ENCODE measurements around the gene PHLPP1. TPM values are rescaled to one million over a fixed set of nuclear protein-coding genes. Genes with fewer than 3 reads are reported as not detected.

Gene PHLPP1
- total and polyA plus RNA-seq, 9 donors = 6.3 to 11.3 (median 9.8) TPM

- Histone ChIP-seq H3K27ac (ENCODE audit: low read length) (peak overlapping the region; percentile 67), H3K9me3 (replicated peaks; ENCODE audit: control insufficient read depth, low read depth, low read length) (no peaks in the 10 kb centered on the region), H3K4me1 (ENCODE audit: control insufficient read depth, insufficient read depth, low read length) (peaks cover 3% of the 10 kb centered on the region), H3K4me3 (ENCODE audit: low read length) (peak overlapping the region; percentile 68), H3K27me3 (ENCODE audit: control insufficient read depth, insufficient read depth, low read length) (no peaks in the 10 kb centered on the region), H3K36me3 (ENCODE audit: control insufficient read depth, insufficient read depth, low read length) (no peaks in the 10 kb centered on the region)
- under 1% methylated on average over 65 of the region's 68 CpGs for WGBS (ENCODE audit: insufficient coverage)
- peak; percentile 71 for DNase-seq
Measured at GRCh38 chr18:62716619-62717168, 1.4 kb downstream of the PHLPP1 start.

DNA sequence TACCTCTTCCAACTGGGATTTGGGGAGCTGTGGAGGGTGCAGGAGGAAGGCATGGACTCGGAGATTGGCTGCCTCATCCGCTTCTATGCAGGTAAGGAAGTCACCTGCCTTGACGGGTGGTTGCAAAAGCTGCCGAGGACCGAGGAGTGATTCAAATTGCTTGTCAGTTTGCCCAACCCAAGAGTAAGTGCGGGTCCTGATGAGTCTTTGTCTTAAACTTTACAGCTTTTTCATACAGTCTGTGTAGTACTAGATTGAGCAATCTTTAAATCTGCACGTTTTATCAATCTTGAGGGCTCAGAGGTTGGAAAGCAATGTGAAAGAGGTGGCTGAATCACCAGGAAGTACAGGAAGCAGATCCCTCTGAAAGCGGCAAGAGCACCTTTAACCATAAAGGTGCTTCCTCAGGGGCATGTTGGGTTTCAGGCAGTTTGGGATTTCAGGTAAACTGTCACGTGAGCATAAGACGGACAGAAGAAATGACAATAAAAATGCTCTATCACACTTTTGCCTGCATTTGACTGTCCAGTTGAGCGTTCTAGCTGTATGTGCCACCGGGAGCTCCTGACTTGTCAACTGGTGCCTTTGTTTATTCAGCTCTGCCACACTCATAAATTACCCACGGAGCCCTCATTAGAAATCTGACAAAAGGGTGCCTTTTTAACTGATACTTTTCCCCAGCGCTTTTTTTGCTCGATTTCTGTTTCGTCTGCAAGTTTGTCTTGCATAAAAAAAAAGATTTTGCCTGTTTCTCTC, 2.0 kb downstream of the PHLPP1 start:
- Histone ChIP-seq H3K9me3 (replicated peaks; ENCODE audit: control insufficient read depth, low read depth, low read length) (no peaks in the 10 kb centered on the region), H3K4me3 (ENCODE audit: low read length) (peak overlapping the region; percentile 68), H3K27ac (ENCODE audit: low read length) (peak overlapping the region; percentile 67), H3K27me3 (ENCODE audit: control insufficient read depth, insufficient read depth, low read length) (no peaks in the 10 kb centered on the region), H3K36me3 (ENCODE audit: control insufficient read depth, insufficient read depth, low read length) (no peaks in the 10 kb centered on the region), H3K4me1 (ENCODE audit: control insufficient read depth, insufficient read depth, low read length) (peaks cover 3% of the 10 kb centered on the region)
- whole genome bisulfite sequencing (ENCODE audit: insufficient coverage) = 4% methylated on average over 15 of the region's 16 CpGs
- DNase-seq = peak; percentile 55

GRCh38 chr18:62717925-62718800, 2.8 kb downstream of the PHLPP1 start:
- Histone ChIP-seq H3K27me3 (ENCODE audit: control insufficient read depth, insufficient read depth, low read length) (no peaks in the 10 kb centered on the region), H3K4me3 (ENCODE audit: low read length) (peak overlapping the region; percentile 68), H3K27ac (ENCODE audit: low read length) (no peak overlapping the region), H3K36me3 (ENCODE audit: control insufficient read depth, insufficient read depth, low read length) (no peaks in the 10 kb centered on the region), H3K9me3 (replicated peaks; ENCODE audit: control insufficient read depth, low read depth, low read length) (no peaks in the 10 kb centered on the region), H3K4me1 (ENCODE audit: control insufficient read depth, insufficient read depth, low read length) (peaks cover 3% of the 10 kb centered on the region)
- WGBS (ENCODE audit: insufficient coverage) = no CpG with 5 or more reads among the region's 7 CpGs
- DNase-seq = no peak

- Histone ChIP-seq H3K36me3 (ENCODE audit: control insufficient read depth, insufficient read depth, low read length) (no peaks in the 10 kb centered on the region), H3K27me3 (ENCODE audit: control insufficient read depth, insufficient read depth, low read length) (no peaks in the 10 kb centered on the region), H3K27ac (ENCODE audit: low read length) (no peak overlapping the region), H3K4me3 (ENCODE audit: low read length) (no peak overlapping the region), H3K9me3 (replicated peaks; ENCODE audit: control insufficient read depth, low read depth, low read length) (no peaks in the 10 kb centered on the region), H3K4me1 (ENCODE audit: control insufficient read depth, insufficient read depth, low read length) (peaks cover 2% of the 10 kb centered on the region)
- no peak for DNase-seq
- WGBS (ENCODE audit: insufficient coverage) = no CpG with 5 or more reads among the region's 4 CpGs
Measured at GRCh38 chr18:62720048-62720447, 4.7 kb downstream of the PHLPP1 start.

- H3K27me3 ChIP-seq (ENCODE audit: control insufficient read depth, insufficient read depth, low read length) = no peaks in the 10 kb centered on the region
- peak overlapping the region; percentile 71 for H3K27ac ChIP-seq (ENCODE audit: low read length)
- H3K4me1 ChIP-seq (ENCODE audit: control insufficient read depth, insufficient read depth, low read length) = peaks cover 2% of the 10 kb centered on the region
- H3K4me3 ChIP-seq (ENCODE audit: low read length) = peak overlapping the region; percentile 6
- DNase-seq = no peak
- 80% methylated on average over 1 of the region's 12 CpGs for WGBS (ENCODE audit: insufficient coverage)
- H3K9me3 ChIP-seq (replicated peaks; ENCODE audit: control insufficient read depth, low read depth, low read length) = no peaks in the 10 kb centered on the region
- no peaks in the 10 kb centered on the region for H3K36me3 ChIP-seq (ENCODE audit: control insufficient read depth, insufficient read depth, low read length)
Measured at GRCh38 chr18:62720766-62721613, 5.6 kb downstream of the PHLPP1 start.

GRCh38 chr18:62721839-62722795, 6.8 kb downstream of the PHLPP1 start:
- H3K27ac ChIP-seq (ENCODE audit: low read length) = peak overlapping the region; percentile 71
- no peaks in the 10 kb centered on the region for H3K9me3 ChIP-seq (replicated peaks; ENCODE audit: control insufficient read depth, low read depth, low read length)

GRCh38 chr18:62723666-62724281, 8.4 kb downstream of the PHLPP1 start:
- H3K27ac ChIP-seq (ENCODE audit: low read length) = peak overlapping the region; percentile 56
- H3K9me3 ChIP-seq (replicated peaks; ENCODE audit: control insufficient read depth, low read depth, low read length) = no peaks in the 10 kb centered on the region
- H3K36me3 ChIP-seq (ENCODE audit: control insufficient read depth, insufficient read depth, low read length) = no peaks in the 10 kb centered on the region
- H3K4me1 ChIP-seq (ENCODE audit: control insufficient read depth, insufficient read depth, low read length) = peaks cover 2% of the 10 kb centered on the region
- WGBS (ENCODE audit: insufficient coverage) = no CpG with 5 or more reads among the region's 5 CpGs
- H3K27me3 ChIP-seq (ENCODE audit: control insufficient read depth, insufficient read depth, low read length) = no peaks in the 10 kb centered on the region
- H3K4me3 ChIP-seq (ENCODE audit: low read length) = no peak overlapping the region
- no peak for DNase-seq

More at GRCh38 chr18:62721839-62722795, 6.8 kb downstream of the PHLPP1 start:
- Histone ChIP-seq H3K4me3 (ENCODE audit: low read length) (no peak overlapping the region), H3K4me1 (ENCODE audit: control insufficient read depth, insufficient read depth, low read length) (peaks cover 2% of the 10 kb centered on the region), H3K27me3 (ENCODE audit: control insufficient read depth, insufficient read depth, low read length) (no peaks in the 10 kb centered on the region), H3K36me3 (ENCODE audit: control insufficient read depth, insufficient read depth, low read length) (no peaks in the 10 kb centered on the region)
- DNase-seq = peak; percentile 62
- 100% methylated on average over 1 of the region's 8 CpGs for WGBS (ENCODE audit: insufficient coverage)

GRCh38 chr18:62725896-62726295, 10.6 kb downstream of the PHLPP1 start:
- H3K27ac ChIP-seq (ENCODE audit: low read length) = no peak overlapping the region
- H3K27me3 ChIP-seq (ENCODE audit: control insufficient read depth, insufficient read depth, low read length) = no peaks in the 10 kb centered on the region
- no peak for DNase-seq
- H3K9me3 ChIP-seq (replicated peaks; ENCODE audit: control insufficient read depth, low read depth, low read length) = no peaks in the 10 kb centered on the region
- peaks cover 2% of the 10 kb centered on the region for H3K4me1 ChIP-seq (ENCODE audit: control insufficient read depth, insufficient read depth, low read length)
- H3K4me3 ChIP-seq (ENCODE audit: low read length) = no peak overlapping the region
- WGBS (ENCODE audit: insufficient coverage) = no CpG with 5 or more reads among the region's 3 CpGs
- H3K36me3 ChIP-seq (ENCODE audit: control insufficient read depth, insufficient read depth, low read length) = no peaks in the 10 kb centered on the region
